DMS53 (cell line): ENCODE data around the gene INPP4A.
"Not testable (repeated sequence)": the region's sequence is repeated elsewhere in the genome, so short reads cannot be mapped to it uniquely, and the experiment has no call there.

Experiments
- DNase-seq: peaks from one replicate; lab custom pipeline; 2025; lab: John Stamatoyannopoulos, UW

Gene INPP4A

GRCh38 chr2:98586551-98587140, 142.0 kb downstream of the INPP4A start:
- no peak for DNase-seq

- no peak for DNase-seq
Measured at GRCh38 chr2:98588880-98589431, 144.3 kb downstream of the INPP4A start.

GRCh38 chr2:98589489-98589888, 144.8 kb downstream of the INPP4A start:
- no peak for DNase-seq

DNA sequence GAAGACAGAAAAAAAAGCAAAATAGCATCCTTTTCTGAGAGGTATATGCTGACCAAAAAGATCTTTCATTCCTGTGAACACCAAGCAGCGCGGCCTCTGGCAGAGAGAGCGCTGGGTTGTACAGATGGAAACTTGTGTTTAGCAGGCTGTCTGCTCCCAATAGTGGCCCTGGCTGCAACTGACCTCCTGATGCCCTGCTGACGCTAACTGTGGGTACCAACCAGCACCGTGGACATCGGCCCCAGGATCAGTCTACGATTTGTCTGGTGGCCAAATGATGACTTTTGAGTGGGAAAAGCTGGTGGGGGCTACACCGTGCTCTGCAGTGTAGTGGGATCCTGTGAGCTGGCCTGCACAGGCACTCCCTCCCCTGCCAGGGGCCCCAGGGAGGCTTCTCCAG, 147.9 kb downstream of the INPP4A start:
- DNase-seq: no peak

GRCh38 chr2:98594665-98595064, 150.0 kb downstream of the INPP4A start:
- not testable (repeated sequence) for DNase-seq

- peak; percentile 78 for DNase-seq
Measured at GRCh38 chr2:98598781-98599428, 154.2 kb downstream of the INPP4A start.

- DNase-seq: peak; percentile 90
Measured at GRCh38 chr2:98601532-98602132, 157.0 kb downstream of the INPP4A start.

DNA sequence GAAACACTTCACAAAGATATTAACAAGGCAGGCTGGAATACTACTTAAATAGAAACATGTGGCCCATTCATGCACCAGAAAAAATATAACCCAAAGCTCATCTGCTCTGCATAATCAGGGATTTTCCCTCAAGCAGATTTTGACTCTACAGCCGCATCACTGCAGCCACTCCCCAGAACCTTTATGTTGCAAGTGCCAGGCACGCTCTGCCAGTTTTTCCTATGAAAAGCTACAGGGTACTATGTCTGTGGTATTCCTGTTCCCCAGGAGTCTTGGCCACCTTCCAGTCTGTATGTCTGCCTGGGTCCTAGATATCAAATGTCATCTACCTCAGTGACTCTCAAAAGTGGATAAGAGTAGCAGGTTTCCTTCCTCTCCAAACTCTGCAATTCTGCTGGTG, 159.9 kb downstream of the INPP4A start:
- DNase-seq: no peak

- no peak for DNase-seq
Measured at GRCh38 chr2:98605076-98605475, 160.4 kb downstream of the INPP4A start.

DNA sequence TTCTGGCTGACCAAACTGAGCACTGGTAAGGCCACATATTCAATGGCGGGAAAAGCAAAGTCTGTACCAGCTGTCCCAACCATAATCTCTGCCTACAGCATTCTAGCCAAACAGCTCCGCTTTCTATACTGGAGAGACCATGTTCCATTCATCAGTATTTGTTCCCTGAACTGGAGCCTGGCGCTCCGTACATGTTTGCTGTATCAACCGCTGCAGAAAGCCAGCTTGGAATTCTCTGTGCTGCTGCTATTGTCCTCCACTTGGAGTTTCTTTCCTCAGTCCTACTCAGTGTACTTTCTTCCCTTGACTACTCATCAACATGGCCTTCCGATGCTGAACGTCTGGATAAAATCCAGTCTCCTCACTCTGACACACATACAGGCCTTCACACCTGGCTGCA, 161.8 kb downstream of the INPP4A start:
- DNase-seq: no peak

GRCh38 chr2:98607104-98607503, 162.4 kb downstream of the INPP4A start:
- DNase-seq: no peak

- peak; percentile 73 for DNase-seq
Measured at GRCh38 chr2:98607741-98608115, 163.1 kb downstream of the INPP4A start.

DNA sequence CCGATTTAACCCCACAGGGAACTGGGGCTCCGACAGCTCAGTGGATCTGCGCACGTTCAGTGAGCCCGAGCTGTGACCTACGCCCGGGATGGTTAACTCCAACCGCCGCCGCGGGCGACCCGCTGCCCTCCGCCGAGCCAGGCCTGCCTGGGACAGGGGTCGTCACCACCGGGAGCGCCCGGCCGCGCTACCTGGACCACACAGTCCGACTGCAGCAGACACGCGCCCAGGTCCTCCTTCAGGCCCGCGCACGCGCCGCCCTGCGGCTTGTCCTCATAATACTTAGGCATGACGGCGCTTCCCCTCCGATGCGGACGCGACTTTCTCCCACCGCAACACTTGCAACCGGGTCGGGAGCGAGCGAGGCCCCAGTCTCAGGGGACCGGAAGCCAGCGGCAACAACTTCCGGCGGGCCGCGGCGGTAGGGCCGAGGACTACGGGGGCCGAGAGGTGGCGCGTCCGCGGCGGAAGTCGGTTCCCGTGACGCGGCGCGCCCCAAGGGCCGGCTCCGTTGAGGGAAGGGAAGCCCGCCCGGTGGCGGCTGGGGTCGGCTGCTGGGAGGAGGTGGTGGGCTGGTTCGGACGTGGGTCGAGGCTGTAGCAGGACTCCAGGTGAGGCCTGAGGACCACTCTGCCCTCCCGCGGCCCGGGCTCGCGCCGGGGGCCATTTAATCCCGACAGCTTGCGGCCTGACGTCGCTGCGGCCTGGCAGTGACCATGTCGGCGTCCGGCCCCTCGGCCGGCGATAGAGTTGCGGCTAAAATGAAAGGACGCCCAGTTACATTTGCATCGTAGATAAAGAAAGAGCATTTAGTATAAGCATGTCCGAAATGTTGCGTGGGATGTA, 163.7 kb downstream of the INPP4A start, which contains the start of the genes COA5 and UNC50:
Gene COA5, minus strand, starts transcription at position 397 of the 846 bp plus-strand sequence. Its CDS starts 107 bp downstream, at position 290.
Gene UNC50, plus strand, starts transcription at position 474 of the 846 bp plus-strand sequence. CDS start 1,171 bp downstream, outside the sequence.
- peak; percentile 99 for DNase-seq

GRCh38 chr2:98608962-98609604, 164.4 kb downstream of the INPP4A start:
- DNase-seq: peak; percentile 77

DNA sequence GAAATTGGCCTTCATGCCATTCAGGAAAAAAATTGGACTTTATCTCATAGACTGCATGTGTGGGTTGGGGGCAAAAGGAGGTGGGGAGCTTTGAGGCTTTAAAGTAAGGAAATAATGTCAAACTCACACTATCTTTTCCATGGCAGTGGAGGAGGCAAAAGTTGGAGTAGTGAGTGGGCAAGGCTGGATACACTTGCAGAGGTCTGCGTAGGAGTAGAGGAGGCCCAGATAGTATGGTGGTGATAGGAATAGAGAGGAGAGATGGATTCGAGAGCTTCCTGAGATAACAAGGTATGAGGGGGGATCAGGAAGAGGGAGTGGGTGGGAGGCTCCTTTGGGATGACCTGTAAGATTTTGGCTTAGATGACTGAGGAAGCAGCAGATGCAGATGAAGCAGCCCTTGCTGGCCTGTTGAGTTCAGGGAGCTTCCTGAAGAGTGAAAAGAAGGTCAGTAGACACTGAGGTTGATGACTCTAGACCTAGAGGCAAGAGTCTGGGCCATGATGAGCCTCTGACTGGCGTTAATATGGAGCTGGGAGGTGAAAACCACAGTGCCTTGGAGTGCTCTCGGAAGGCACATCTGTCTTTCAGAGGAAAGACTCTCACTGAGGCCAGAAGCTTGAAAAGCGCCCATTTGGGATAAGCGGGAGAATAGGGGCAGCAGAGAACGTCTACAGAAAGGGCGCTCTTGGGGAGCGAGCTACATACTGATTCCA, 169.5 kb downstream of the INPP4A start:
- DNase-seq: no peak

DNA sequence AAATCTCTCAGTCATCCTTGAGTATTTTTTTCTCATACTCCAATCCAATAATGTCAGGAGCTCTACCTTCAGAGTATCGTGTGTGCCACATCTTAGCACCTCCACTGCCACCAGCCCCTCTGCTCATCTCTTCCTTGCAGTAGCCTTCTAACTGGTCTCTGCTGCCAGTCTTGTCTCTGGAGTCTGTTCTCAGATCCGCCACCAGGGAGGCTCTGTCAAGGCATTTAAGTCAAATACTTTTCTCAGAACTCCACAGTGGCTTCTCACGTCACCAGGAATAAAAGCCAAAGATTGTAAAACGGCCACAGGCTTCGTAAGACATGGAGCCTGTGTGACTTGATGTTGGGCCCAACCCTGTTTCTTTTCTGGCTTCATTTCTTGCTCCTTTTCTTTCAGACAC, 170.8 kb downstream of the INPP4A start:
- DNase-seq: peak; percentile 56

DNA sequence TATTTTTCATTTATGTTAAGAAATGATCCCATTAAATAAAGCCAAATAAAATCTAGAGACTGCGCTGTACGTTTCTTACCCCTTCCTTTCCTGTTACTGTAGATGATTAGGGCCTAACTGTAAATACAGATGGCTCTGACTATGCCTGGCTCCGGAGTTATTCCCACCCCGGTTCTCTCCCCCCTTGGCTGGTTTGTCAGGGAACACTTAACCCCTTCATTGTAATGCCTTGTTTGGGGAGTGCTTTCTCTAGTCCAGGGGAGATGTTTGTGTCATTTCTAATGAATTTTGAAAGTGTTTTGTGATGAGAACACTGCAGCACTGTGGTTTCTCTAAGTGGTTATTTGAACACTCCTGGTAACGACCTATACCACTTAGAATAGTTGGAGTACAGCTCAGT, 172.5 kb downstream of the INPP4A start:
- DNase-seq: no peak

DNA sequence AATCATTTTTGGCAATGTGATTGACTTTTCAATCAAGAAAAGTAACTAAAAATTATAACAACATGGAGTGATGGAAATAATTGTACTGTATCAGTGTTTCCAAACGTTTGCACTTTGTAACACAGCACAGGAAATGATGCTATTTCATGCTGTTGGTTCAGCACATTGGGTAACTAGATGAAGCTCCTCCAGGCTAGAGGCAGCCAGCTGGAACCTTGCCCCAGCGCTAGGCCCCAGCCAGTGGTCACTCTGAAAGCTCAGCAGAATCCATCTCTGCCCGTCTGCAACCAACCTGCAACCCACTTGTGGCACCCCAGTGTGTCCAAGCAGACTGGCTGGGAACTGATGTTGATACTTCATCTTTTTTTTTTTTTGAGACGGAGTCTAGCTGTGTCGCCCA, 179.0 kb downstream of the INPP4A start:
- DNase-seq: peak; percentile 46

GRCh38 chr2:98632351-98632750, 187.7 kb downstream of the INPP4A start:
- no peak for DNase-seq

GRCh38 chr2:98634406-98635092, 189.9 kb downstream of the INPP4A start:
- DNase-seq: peak; percentile 55
